NB4 (cell line): ENCODE data around the gene GTPBP2.
A peak's percentile ranks its signal among the peaks of the same experiment; 100 is the strongest.

ENCODE experiments used
- DNase-seq: peaks from one replicate; pipeline ENCODE4 v3.0.0; 2010; ENCODE audit warnings: low read depth
- H3K4me3 ChIP-seq: one replicate; pipeline ENCODE4 v1.5.1; 2011; ENCODE audit warnings: mild to moderate bottlenecking, low read depth, low read length, moderate library complexity
- CTCF ChIP-seq: IDR thresholded peaks from one replicate; pipeline ENCODE4 v1.5.1; 2012; ENCODE audit warnings: low read depth, low read length
- MAX ChIP-seq: IDR thresholded peaks from 2 replicates; pipeline ENCODE4 v1.6.1; 2011; ENCODE audit warnings: low read depth, low read length
- MYC ChIP-seq: IDR thresholded peaks from 2 replicates; pipeline ENCODE4 v1.6.1; 2011; ENCODE audit warnings: low read depth, low read length
- POLR2A ChIP-seq: IDR thresholded peaks from 2 replicates; pipeline ENCODE4 v1.6.1; 2011; ENCODE audit warnings: mild to moderate bottlenecking; ENCODE audit not compliant: insufficient read length; ENCODE audit errors: extremely low read depth

Gene GTPBP2

GRCh38 chr6:43613721-43614395, 15.2 kb downstream of the GTPBP2 start:
- TF ChIP-seq MYC (no peak), POLR2A (no peak), MAX (no peak), CTCF (no peak)
- H3K4me3 ChIP-seq: no peak overlapping the region
- DNase-seq: no peak

- TF ChIP-seq MAX (no peak), MYC (no peak), POLR2A (no peak), CTCF (no peak)
- no peak overlapping the region for H3K4me3 ChIP-seq
- DNase-seq: no peak
Measured at GRCh38 chr6:43610431-43610830, 18.6 kb downstream of the GTPBP2 start.

- no peak for DNase-seq
- no peak overlapping the region for H3K4me3 ChIP-seq
- no peak for TF ChIP-seq CTCF
- no peak for TF ChIP-seq MYC
- TF ChIP-seq POLR2A: no peak
Measured at GRCh38 chr6:43609402-43609801, 19.7 kb downstream of the GTPBP2 start.

- no peak for TF ChIP-seq POLR2A
- no peak for TF ChIP-seq MAX
- no peak for TF ChIP-seq CTCF
- TF ChIP-seq MYC: no peak
- no peak for DNase-seq
- H3K4me3 ChIP-seq: no peak overlapping the region
Measured at GRCh38 chr6:43608807-43609206, 20.3 kb downstream of the GTPBP2 start.

- H3K4me3 ChIP-seq: no peak overlapping the region
- TF ChIP-seq MAX (no peak), CTCF (peak; percentile 91)
- peak; percentile 79 for DNase-seq
Measured at GRCh38 chr6:43608310-43608763, 20.7 kb downstream of the GTPBP2 start.

GRCh38 chr6:43606019-43606418, 23.0 kb downstream of the GTPBP2 start:
- TF ChIP-seq MAX (no peak), CTCF (no peak), MYC (no peak)
- H3K4me3 ChIP-seq: no peak overlapping the region
- no peak for DNase-seq
